ENCODE data around the gene PNMA6A. TPM values are rescaled to one million over a fixed set of nuclear protein-coding genes. Genes with fewer than 3 reads are reported as not detected.
A peak's percentile ranks its signal among the peaks of the same experiment; 100 is the strongest.

The PNMA6A gene
- total and polyA plus RNA-seq, 2 of the 13 experiments (the other 11 are each of a cell fraction or from before 2014, with no cell fraction given), result 0.11 to 0.66 TPM

GRCh38 chrX:153032397-153033118, 39.7 kb upstream of the PNMA6A start (continued):
- TF ChIP-seq TFAP4 (IDR thresholded peaks at IDR 0.05; ENCODE audit: borderline replicate concordance, low read depth), result no peak
- no peak for TF ChIP-seq ZNF329 (CRISPR knock-in tag; IDR thresholded peaks at IDR 0.05; ENCODE audit: low read depth)
- peak; percentile 97 for TF ChIP-seq CTCF (CRISPR knock-in tag; IDR thresholded peaks at IDR 0.05)
- peak; percentile 41; the same call in 1 of the 2 replicates for TF ChIP-seq KDM3A (CRISPR knock-in tag; IDR thresholded peaks at IDR 0.05; ENCODE audit: low read depth)
- no peak for TF ChIP-seq SNAPC5 (CRISPR knock-in tag; IDR thresholded peaks at IDR 0.05; ENCODE audit: borderline replicate concordance)
- no peak for TF ChIP-seq HNF1A (IDR thresholded peaks at IDR 0.05; ENCODE audit: low read depth)
- no peak for TF ChIP-seq HNF1A (CRISPR knock-in tag; IDR thresholded peaks at IDR 0.05; ENCODE audit: borderline replicate concordance)
- no peak for TF ChIP-seq TIGD3 (CRISPR knock-in tag; IDR thresholded peaks at IDR 0.05; ENCODE audit: borderline replicate concordance)
- TF ChIP-seq SP140L (CRISPR knock-in tag; IDR thresholded peaks at IDR 0.05; ENCODE audit: borderline replicate concordance), result no peak
- no peak for TF ChIP-seq NR2F1 (CRISPR knock-in tag; IDR thresholded peaks at IDR 0.05)
- TF ChIP-seq GTF3A (CRISPR knock-in tag; conservative IDR thresholded peaks at IDR 0.05), result no peak
- no peak for TF ChIP-seq KLF13 (CRISPR knock-in tag; IDR thresholded peaks at IDR 0.05)
- no peak for TF ChIP-seq ZFP82 (CRISPR knock-in tag; IDR thresholded peaks at IDR 0.05; ENCODE audit: borderline replicate concordance)
- no peak for TF ChIP-seq JUN (CRISPR knock-in tag; IDR thresholded peaks at IDR 0.05)
- no peak for TF ChIP-seq HBP1 (CRISPR knock-in tag; IDR thresholded peaks at IDR 0.05; ENCODE audit: low read depth)
